SU-DHL-6 (cell line): ENCODE data around the gene DCAF5.

Experiments used
- EZH2phosphoT487 ChIP-seq: fragments of 200-600 bp; sonication (generic), shearing (Covaris generic); conservative IDR thresholded peaks from 2 replicates; pipeline ENCODE4 v1.6.1; 2018; ENCODE audit warnings: mild to moderate bottlenecking, antibody characterized with exemption, low read length, moderate library complexity, mixed read lengths
- TF ChIP-seq, protein P1 (sequence below): fragments of 200-600 bp; sonication (generic); IDR thresholded peaks from one replicate; pipeline ENCODE4 v1.5.1; 2017; ENCODE audit warnings: antibody characterized with exemption, mild to moderate bottlenecking, low read length, moderate library complexity; ENCODE audit not compliant: insufficient read depth, poor library complexity, severe bottlenecking

GRCh38 chr14:69034612-69035262 lies 118.2 kb downstream of the DCAF5 start:
- TF ChIP-seq, protein P1, sequence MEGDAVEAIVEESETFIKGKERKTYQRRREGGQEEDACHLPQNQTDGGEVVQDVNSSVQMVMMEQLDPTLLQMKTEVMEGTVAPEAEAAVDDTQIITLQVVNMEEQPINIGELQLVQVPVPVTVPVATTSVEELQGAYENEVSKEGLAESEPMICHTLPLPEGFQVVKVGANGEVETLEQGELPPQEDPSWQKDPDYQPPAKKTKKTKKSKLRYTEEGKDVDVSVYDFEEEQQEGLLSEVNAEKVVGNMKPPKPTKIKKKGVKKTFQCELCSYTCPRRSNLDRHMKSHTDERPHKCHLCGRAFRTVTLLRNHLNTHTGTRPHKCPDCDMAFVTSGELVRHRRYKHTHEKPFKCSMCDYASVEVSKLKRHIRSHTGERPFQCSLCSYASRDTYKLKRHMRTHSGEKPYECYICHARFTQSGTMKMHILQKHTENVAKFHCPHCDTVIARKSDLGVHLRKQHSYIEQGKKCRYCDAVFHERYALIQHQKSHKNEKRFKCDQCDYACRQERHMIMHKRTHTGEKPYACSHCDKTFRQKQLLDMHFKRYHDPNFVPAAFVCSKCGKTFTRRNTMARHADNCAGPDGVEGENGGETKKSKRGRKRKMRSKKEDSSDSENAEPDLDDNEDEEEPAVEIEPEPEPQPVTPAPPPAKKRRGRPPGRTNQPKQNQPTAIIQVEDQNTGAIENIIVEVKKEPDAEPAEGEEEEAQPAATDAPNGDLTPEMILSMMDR, result no peak
- TF ChIP-seq EZH2phosphoT487, result no peak
